OCI-LY1 (cell line): ENCODE measurements around the gene ZNF444.

Experiments
- H2AFZ ChIP-seq: fragments of 200-600 bp; sonication (generic), shearing (Covaris generic); 2 replicates; pipeline ENCODE4 v1.6.0; 2014; ENCODE audit warnings: antibody characterized with exemption, mild to moderate bottlenecking, low read length
- H3F3A ChIP-seq: fragments of 200-600 bp; sonication (generic), shearing (Covaris generic); 2 replicates; pipeline ENCODE4 v1.6.0; 2014; ENCODE audit warnings: mild to moderate bottlenecking, antibody characterized with exemption, low read length, moderate library complexity; ENCODE audit not compliant: insufficient read depth
- H3K27ac ChIP-seq: fragments of 200-600 bp; sonication (generic); 2 replicates; pipeline ENCODE4 v1.5.1; 2014; ENCODE audit warnings: low read length, mixed run types, mild to moderate bottlenecking, low read depth; ENCODE audit not compliant: poor library complexity, severe bottlenecking
- H3K27me3 ChIP-seq: fragments of 200-600 bp; sonication (generic); 2 replicates; pipeline ENCODE4 v1.6.0; 2014; ENCODE audit warnings: antibody characterized with exemption, mild to moderate bottlenecking, low read length, moderate library complexity; ENCODE audit not compliant: insufficient read depth
- H3K36me3 ChIP-seq: fragments of 200-600 bp; sonication (generic); 2 replicates; pipeline ENCODE4 v1.6.1; 2014; ENCODE audit warnings: mild to moderate bottlenecking, antibody characterized with exemption, low read length, moderate library complexity, mixed read lengths; ENCODE audit not compliant: insufficient read depth
- H3K4me1 ChIP-seq: fragments of 200-600 bp; sonication (generic); 2 replicates; pipeline ENCODE4 v1.5.1; 2014; ENCODE audit warnings: mild to moderate bottlenecking, low read length, moderate library complexity; ENCODE audit not compliant: insufficient read depth, severe bottlenecking
- H3K4me2 ChIP-seq: fragments of 200-600 bp; sonication (generic), shearing (Covaris generic); 2 replicates; pipeline ENCODE4 v1.6.1; 2014; ENCODE audit warnings: low read length
- H3K4me3 ChIP-seq: fragments of 200-600 bp; sonication (generic); 2 replicates; pipeline ENCODE4 v1.5.1; 2014; ENCODE audit warnings: low read length, low read depth, mild to moderate bottlenecking, mixed read lengths; ENCODE audit not compliant: poor library complexity, severe bottlenecking
- H3K79me2 ChIP-seq: fragments of 200-600 bp; shearing (Covaris generic); 2 replicates; pipeline ENCODE4 v1.6.1; 2016; ENCODE audit warnings: mixed run types, low read length, mixed read lengths; ENCODE audit not compliant: insufficient read depth
- H3K9ac ChIP-seq: fragments of 200-600 bp; sonication (generic), shearing (Covaris generic); 2 replicates; pipeline ENCODE4 v1.6.1; 2014; ENCODE audit warnings: mild to moderate bottlenecking, low read length, mixed read lengths
- H3K9me2 ChIP-seq: fragments of 200-600 bp; sonication (generic), shearing (Covaris generic); 2 replicates; pipeline ENCODE4 v1.6.1; 2014; ENCODE audit warnings: low read depth, mild to moderate bottlenecking, low read length, mixed read lengths
- H3K9me3 ChIP-seq: fragments of 200-600 bp; shearing (Covaris generic); 2 replicates; pipeline ENCODE4 v1.6.1; 2014; ENCODE audit warnings: low read length, mixed read lengths
- H4K20me1 ChIP-seq: fragments of 200-600 bp; sonication (generic), shearing (Covaris generic); 2 replicates; pipeline ENCODE4 v1.6.0; 2016; ENCODE audit warnings: mild to moderate bottlenecking, low read length; ENCODE audit not compliant: insufficient read depth
- EZH2 ChIP-seq: fragments of 200-600 bp; sonication (generic), shearing (Covaris generic); IDR thresholded peaks from 2 replicates; pipeline ENCODE4 v1.8.0; 2017; ENCODE audit warnings: borderline replicate concordance, mixed run types, mild to moderate bottlenecking, antibody characterized with exemption, low read length, moderate library complexity, mixed read lengths
- TF ChIP-seq, protein P1 (sequence below): fragments of 200-600 bp; sonication (generic), shearing (Covaris generic); IDR thresholded peaks from 2 replicates; pipeline ENCODE4 v1.5.1; 2017; ENCODE audit warnings: mild to moderate bottlenecking, antibody characterized with exemption, low read length, moderate library complexity, mixed read lengths

Gene ZNF444

DNA sequence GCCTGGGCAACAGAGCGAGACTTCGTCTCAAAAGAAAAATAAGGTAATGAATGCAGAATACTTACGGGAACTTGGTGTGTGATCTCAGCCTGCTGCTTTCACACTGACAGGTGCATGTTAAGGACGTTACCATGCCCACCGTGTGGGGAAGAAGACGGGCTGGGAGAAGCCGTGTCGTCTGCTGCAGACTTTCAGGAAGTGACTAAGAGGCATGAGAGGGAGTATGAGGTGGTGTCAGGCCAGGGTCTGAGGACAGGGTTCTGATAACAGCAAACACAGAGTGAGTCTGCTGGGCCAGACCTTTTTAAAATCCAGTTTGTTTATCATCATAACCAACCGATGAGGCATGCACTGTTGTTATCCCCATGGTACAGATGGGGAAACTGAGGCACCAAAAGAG, 21.2 kb downstream of the ZNF444 start:
- H3K9me2 ChIP-seq: no peaks in the 10 kb centered on the region
- H4K20me1 ChIP-seq: no peaks in the 10 kb centered on the region
- H3F3A ChIP-seq: no peaks in the 10 kb centered on the region
- no peak overlapping the region for H3K4me3 ChIP-seq
- H3K79me2 ChIP-seq: no peaks in the 10 kb centered on the region
- no peak overlapping the region for H2AFZ ChIP-seq
- H3K27ac ChIP-seq: no peak overlapping the region
- H3K4me1 ChIP-seq: no peaks in the 10 kb centered on the region
- H3K4me2 ChIP-seq: no peak overlapping the region
- TF ChIP-seq, protein P1, sequence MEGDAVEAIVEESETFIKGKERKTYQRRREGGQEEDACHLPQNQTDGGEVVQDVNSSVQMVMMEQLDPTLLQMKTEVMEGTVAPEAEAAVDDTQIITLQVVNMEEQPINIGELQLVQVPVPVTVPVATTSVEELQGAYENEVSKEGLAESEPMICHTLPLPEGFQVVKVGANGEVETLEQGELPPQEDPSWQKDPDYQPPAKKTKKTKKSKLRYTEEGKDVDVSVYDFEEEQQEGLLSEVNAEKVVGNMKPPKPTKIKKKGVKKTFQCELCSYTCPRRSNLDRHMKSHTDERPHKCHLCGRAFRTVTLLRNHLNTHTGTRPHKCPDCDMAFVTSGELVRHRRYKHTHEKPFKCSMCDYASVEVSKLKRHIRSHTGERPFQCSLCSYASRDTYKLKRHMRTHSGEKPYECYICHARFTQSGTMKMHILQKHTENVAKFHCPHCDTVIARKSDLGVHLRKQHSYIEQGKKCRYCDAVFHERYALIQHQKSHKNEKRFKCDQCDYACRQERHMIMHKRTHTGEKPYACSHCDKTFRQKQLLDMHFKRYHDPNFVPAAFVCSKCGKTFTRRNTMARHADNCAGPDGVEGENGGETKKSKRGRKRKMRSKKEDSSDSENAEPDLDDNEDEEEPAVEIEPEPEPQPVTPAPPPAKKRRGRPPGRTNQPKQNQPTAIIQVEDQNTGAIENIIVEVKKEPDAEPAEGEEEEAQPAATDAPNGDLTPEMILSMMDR: no peak
- TF ChIP-seq EZH2: no peak
- no peaks in the 10 kb centered on the region for H3K27me3 ChIP-seq
- H3K9me3 ChIP-seq: no peaks in the 10 kb centered on the region
- H3K36me3 ChIP-seq: peaks cover 18% of the 10 kb centered on the region
- no peak overlapping the region for H3K9ac ChIP-seq

DNA sequence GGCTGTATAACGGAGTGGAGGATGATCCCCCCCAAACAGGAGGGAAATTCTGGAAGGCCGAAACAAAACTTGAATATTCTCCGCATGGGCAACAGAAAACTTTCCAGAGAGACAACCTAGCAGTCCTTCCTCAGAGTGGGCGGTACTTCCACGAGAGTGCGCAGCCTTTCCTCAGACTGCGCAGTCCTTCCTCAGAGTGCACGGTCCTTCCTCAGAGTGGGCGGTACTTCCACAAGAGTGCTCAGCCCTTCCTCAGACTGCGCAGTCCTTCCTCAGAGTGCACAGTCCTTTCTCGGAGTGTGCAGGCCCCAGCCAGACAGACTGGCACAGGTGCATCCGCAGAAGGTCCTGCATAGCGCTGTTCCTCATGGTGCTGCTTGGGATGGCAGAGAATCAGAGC, 22.0 kb downstream of the ZNF444 start:
- Histone ChIP-seq H4K20me1 (no peaks in the 10 kb centered on the region), H3K9me3 (no peaks in the 10 kb centered on the region), H3K27me3 (no peaks in the 10 kb centered on the region), H3K36me3 (peaks cover 15% of the 10 kb centered on the region), H2AFZ (no peak overlapping the region), H3K4me2 (no peak overlapping the region), H3K27ac (no peak overlapping the region), H3K4me3 (no peak overlapping the region), H3K79me2 (no peaks in the 10 kb centered on the region), H3K4me1 (no peaks in the 10 kb centered on the region), H3K9ac (no peak overlapping the region), H3K9me2 (no peaks in the 10 kb centered on the region), H3F3A (no peaks in the 10 kb centered on the region)
- TF ChIP-seq, protein P1: no peak
- TF ChIP-seq EZH2: no peak

DNA sequence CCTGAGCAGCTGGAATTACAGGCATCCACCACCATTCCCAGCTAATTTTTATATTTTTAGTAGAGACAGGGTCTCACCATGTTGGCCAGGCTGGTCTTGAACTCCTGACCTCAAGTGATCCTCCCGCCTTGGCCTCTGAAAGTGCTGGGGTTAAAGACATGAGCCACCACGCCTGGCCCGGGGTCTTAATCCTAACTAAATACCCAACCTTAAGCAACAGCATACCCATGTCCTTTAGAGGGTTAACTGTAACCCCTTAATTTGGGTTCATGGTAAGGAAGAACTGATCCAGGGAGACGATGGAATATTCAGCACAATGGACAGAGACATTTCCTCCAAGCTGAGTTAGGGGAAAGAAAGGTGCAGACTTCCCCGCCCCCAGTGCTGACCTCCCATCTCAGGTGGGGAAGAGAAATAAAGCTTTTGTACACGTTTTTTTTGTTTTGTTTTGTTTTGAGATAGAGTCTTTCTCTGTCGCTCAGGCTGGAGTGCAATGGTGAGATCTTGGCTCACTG, 26.0 kb downstream of the ZNF444 start:
- H3F3A ChIP-seq: no peaks in the 10 kb centered on the region
- no peak overlapping the region for H3K4me3 ChIP-seq
- no peaks in the 10 kb centered on the region for H4K20me1 ChIP-seq
- no peaks in the 10 kb centered on the region for H3K27me3 ChIP-seq
- H3K36me3 ChIP-seq: no peaks in the 10 kb centered on the region
- no peak overlapping the region for H3K9ac ChIP-seq
- H3K27ac ChIP-seq: no peak overlapping the region
- H3K9me2 ChIP-seq: no peaks in the 10 kb centered on the region
- no peaks in the 10 kb centered on the region for H3K9me3 ChIP-seq
- no peaks in the 10 kb centered on the region for H3K79me2 ChIP-seq
- TF ChIP-seq EZH2: no peak
- TF ChIP-seq, protein P1: no peak
- no peaks in the 10 kb centered on the region for H3K4me1 ChIP-seq
- H2AFZ ChIP-seq: no peak overlapping the region
- no peak overlapping the region for H3K4me2 ChIP-seq
